ENCODE data around the gene SPNS3.

SPNS3 gene

DNA sequence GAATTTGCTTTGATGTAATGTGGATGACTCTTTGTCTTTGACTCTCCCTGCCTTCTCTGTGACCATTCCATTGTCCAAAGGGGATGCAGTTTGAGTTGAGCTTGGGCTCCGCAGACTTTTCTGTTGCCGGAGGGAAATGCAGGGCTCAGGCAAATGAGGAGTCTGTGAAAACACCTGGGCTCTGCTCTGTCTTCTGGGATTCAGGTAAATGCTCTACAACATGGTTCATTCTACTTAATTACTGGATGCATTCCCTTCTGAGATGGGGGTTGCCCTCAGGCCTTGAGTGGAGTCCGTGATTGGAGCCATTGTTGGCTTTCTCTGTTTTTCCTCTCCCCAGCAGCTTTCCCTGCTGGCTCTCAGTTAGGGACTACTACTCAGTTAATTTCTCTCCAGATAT, 38.5 kb downstream of the SPNS3 start:
- DNase-seq: no peak

DNA sequence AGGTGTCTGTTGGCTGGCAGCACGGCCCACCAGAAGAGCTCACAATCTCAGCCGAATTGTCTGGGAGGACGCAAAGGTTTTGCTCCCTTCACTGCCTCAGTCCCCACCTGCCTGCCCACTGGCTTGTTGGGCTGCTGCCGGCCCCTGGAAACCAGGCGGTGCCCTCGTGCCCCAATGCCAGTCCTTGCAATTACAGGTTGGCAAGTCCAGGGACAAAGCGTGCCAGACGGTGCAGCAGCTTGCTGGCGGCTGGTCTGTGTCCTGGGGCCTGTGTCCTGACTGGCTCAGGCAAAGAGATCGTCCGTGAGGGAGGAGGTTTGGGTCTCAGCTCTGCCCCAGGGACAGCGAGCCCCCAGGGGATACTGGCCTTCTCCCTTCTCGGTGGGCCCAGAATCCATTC, 40.4 kb downstream of the SPNS3 start:
- DNase-seq: no peak

DNA sequence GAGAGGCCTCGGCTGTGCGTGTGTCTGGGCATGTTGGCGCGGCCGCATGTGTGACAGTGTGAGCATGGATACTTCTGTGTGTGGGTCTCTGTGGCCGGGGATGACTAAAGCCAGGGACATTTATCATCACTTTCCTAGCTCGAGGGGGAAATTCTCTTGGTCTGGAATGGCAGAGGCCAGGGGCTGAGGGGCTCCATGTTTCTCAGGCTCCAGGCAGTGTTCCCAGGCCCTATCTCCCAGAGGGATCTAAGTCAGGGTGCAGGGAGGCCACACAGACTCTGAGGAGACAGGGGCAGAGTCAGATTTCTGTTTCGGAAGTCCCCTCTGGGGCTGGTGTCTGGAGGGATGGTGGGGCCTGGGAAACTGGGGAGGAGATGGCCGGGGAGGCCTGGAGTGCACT, 41.3 kb downstream of the SPNS3 start:
- DNase-seq: no peak

DNA sequence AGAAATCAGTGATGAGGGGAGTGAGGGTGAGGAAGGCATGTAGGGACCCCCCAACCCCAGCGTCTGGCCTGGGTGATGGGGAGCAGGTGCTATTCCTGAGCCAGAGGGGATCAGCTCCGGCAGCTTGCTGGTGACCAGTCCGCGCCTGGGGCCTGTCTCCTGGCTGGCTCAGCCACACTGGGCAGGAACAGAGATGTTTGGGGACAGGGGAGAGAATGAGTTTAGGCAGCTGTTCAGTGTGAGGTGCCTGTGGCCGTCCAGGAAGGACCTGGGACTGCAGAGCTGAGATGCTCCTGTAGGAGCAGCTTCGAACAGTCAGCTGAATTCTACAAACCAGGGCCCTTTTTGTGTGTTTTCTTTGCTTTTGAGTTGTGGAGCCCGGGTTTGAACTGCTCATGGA, 41.7 kb downstream of the SPNS3 start:
- no peak for DNase-seq

DNA sequence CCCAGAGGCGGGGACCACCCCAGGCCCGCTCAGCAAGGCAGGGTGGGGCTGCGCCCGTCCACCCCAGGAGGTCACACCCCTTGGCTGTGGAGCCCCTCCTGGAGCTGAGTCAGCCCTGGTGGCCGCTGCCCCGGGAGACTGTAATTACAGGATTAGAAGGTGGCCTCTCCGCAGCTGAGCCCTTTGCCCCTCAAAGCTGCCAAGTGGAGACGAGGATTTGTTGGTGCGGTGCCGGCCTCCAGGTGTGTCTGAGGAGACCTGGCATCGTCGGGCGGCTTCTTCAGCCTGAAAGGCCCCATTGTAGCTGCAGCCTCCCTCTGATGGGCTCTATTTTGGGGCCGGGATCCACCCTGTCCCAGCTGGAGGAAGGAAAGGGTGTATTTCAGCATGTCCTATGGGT, 42.3 kb downstream of the SPNS3 start:
- no peak for DNase-seq

DNA sequence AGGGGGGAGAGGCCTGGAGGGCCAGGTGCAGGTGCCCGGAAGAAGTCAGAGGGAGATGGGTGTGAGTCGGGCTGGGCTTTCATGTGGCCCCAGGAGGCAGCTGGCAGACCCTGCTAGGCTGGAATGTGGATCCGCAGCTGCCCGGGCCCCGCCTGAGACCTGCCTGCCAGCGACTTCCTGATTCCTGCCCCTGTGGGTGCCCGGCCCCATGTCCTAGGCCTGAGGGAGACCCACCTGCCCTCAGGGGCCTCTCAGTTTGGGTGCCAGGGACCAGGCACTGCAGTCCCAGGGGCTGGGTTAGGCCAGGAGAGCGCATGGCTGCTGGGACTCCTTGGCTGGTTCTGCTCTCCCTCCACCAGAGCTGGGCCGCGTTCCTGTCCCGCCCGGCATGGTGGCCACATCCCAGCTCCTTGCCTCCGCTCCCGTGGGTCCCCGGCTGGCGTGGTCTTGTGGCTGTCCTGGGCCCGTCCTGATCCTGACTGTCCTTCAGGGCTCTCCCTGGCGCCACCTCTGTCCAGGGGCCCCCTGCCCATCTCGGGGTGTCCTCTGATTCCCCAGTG, 42.9 kb downstream of the SPNS3 start:
- DNase-seq: no peak

DNA sequence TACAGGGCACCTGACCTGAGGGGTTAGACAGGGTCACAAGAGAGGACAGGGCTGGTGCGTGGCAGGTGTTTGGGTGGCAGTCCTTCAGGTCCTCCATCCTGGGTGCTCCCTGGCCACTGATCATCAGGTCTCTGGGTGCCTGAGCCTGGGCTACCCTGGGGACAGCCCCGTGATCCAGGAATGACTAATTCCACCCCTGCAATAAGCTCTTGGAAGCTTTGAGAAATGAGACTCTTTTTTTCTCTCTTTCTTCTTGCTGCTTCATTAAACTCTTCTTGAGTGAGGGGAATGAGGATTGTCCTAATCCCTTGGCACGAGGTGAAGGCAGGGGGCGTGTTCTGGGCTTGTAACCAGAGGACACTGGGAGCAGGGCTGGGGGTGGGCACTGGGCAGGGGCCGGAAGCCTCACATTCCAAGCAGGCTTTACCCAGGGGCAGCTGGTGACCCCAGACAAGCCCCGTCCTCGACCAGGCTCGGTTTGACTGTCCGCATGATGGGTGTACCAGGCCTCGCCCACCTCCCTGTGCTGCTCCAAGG, 43.6 kb downstream of the SPNS3 start:
- DNase-seq: no peak

DNA sequence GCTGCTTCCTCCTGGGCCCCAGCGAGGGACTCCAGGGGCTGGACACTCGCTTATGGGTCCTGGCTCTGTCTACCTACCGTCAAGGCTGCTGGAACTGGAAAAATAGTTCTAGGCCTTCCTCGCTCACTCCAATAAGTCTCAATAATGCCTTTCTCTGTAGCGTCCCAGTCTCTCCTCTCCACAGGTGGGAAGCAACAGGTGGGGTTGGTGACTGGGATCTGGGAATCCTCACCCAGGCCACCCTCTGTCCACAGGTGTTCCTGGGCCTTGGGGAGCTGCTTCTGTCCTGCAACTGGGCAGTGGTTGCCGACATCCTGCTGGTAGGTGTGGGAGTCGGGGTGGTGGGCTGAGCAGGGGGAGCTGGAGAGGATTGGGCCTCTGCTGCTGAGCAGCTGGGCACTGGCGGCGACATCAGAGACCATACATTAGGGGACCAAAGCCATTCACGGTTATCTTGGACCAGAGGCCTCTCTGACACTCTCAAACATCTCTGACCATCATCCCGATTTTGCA, 44.6 kb downstream of the SPNS3 start:
- no peak for DNase-seq

DNA sequence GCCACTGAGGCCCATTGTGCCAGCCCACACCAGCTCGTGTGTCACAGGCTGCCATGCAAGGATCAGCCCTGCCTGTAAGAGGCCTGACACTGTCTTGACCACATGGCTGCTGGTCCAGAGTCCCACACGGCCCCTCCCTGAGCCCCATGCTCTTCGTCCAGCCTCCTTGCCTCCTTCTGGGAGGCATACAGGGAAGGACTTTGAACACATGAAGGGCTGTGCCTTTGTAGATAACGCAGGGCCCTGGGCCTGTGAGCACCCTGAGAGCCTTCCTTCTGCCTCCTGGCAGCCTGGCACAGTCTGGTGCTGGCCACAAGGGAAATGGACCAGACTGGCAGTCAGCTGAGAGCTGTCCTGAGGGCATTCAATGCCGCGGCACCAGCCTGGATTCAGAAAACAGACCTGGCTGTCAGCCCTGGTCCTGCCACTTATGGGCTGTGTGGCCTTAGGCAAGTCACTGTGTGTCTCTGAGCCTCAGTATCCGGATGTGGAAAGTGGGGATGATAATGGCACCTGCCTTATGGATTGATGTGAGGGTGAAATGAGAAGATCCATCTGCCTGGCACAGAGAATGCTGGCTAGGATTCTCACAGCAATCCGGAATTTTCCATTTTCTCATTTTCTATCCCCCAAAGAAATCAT, 45.7 kb downstream of the SPNS3 start:
- DNase-seq: no peak

DNA sequence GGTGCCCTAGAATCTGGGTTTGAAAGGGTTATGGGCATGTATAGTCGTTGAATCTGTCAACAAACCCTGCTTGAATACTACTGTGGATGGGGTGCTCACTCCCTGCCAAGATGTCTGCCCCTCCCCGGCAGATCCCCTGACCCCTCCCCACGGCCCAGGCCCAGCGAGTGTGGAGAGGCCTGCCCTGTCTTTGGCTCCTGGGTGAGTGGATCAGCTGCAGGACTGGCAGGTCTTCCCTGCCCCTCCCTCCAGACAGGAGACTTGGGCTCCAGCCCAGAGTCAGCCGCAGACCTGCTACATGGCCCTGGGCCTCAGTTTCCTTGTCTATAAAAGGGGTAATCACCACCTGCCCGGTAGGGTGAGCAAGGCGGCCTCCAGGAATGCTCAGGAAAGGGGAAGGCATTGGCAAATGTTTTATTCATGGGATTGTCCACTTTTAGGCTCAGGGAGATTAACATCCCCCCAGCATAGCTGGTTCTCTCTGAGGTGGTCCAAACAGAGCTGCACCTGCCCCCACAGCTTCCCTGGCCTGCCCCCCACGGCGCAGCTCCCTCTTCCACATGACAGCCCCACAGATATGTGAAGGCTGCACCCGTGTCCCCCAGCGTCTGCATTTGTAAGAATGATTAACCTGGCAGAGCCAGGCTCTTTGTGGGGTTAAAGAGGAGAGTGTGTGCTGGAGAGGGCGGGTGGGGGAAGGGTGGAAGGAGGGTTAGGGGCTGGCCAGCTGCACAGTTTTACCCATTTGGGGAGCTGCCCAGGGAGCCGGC, 46.4 kb downstream of the SPNS3 start:
- DNase-seq: no peak

DNA sequence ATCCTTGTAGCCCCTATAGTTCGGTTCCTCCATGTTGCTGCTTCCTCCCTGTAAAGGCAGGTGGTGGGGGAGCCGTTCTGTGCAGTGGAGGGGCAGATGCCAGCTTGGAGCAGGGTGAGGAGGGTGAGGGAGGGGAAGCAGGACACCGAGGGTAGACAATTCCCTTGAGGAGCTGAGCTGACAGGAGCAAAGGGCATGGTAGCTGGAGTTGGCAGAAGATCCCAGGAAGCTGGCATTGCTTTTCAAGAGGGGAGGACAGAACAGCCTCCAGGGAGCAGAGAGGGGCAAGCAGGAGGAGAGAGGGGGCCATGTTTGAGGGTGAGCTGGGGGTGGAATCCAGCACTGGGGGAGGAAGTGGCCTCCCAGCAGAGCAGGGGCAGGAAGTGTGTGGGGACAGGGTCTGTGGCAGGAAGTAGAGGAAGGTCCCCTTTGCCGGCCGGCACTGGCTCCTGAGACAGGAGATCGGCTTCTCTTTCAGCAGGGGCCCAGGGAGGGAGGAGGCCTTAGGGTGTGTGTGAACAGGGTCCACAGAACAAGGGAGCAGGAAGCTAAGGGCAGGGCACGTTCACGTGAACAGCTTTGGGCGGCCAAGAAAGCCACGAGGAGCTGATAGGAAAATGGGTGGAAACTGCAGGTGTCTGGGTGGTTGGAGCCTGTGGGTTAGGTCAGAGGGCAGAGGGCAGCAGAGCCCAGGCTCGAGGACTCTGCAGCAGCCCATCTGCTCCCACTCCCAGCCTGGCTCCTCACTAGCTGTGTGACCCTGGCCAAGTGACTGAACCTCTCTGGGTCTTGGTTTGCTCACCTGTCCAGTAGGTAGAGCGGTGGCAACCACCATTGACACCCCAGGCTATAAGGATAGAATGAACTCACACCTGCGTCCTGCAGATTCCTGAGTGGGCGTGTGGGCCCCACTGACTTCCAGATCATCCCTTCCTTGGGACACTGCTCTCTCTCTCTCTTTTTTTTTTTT, 47.5 kb downstream of the SPNS3 start:
- DNase-seq: no peak

DNA sequence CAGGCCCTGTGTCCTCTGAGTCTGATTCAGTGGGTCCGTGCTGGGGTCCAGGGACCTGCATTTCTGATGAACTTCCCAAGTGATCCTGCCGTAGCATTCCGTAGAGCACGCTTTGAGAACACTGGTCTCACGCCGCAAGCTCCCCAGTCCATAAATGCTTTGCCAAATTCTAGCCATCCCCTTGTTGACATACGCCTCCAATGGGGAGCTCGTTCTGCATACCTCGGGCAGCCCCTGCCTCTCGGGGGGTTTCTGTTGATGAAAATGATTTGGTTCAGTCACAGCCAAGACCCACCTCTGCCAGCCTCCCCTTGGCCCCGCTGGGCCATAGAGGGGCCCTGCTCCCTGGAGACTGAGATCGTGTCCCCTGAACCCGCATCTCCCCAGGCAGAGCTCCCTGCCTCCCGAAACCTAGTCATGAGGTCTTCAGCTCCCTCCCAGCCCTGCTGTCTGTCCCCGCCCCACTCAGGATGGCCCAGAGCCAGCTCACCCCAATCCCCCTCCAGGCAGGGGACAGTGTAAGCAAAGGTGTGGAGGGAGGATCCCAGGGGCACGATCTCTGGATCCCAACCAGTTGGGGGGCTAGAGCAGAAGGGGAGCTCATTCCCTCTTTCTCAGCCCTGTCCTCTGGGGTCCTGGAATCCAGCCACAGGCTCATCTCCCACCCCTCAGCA, 48.7 kb downstream of the SPNS3 start:
- DNase-seq: no peak

DNA sequence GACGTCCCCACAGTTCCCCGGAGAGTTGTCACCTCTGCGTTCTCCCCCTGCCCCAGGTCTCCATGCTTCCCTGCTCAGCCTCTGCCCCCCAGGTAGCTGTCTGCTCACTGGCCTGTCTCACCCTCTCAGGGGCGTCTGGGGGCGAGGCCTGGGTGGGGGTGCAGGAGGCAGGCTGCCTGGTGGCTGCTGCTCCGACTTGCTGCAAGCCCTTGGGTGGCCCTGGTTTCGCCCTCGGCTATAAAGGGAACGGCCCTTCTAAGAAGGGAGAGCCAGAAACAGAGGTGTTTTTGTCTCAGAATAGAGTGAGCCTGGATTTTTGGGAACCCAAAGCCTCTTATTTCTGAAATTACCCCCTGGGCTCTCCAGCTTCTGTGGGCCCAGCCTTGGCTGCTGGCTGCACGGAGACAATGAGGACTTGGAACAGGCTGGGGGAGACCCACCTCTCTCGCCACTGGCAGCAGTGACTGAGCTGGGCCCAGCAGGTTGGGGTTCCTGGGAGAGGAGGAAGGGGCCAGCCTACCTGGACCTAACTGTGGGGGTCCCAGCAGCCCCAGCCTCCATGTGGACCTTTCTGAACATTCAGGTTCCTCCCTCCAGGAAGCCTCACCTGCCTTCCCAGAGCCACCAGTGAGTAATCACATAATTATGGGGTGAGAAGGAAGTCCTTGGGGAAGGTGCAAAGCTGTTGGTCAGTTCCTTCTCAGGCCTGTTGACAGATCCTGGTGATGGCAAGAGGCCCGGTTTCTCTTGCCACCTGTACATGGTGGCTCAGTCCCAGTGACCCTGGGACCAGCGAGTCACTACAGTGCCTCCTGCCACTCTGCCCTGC, 49.5 kb downstream of the SPNS3 start:
- no peak for DNase-seq

DNA sequence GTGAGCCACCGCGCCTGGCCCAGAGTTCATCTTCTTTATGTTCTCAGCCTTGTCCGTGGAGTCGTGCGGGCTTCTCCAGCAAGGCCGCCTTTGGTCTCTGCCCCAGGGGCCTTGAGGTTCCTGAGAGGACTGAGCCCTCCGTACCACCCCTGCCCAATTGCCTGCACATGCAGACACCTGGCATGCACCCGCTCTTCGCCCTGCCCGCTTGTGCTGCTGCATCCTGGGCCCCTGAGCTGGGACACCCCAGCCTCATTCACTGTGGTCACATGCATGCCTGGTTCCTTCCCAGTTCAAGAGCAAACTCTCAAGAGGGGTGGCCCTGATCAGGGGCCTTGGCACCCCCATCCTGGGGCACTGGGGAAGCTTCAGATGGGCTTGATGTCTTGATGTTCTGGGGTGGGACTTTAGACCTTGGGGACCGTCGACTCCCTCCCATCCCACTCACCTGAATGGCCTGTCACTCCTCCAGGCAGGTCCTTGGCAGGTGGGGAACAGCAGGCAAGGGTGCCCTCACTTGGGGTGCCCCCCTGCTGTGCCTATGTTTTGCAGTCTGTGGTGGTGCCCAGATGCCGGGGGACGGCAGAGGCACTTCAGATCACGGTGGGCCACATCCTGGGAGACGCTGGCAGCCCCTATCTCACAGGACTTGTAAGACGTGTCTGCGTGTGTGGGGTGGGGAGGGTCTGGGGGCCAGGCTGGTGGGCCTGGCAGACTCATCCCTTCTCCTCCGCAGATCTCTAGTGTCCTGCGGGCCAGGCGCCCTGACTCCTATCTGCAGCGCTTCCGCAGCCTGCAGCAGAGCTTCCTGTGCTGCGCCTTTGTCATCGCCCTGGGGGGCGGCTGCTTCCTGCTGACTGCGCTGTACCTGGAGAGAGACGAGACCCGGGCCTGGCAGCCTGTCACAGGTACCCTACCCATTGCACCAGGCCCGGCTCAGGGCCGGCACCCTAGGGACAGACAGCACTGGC, 52.2 kb downstream of the SPNS3 start:
- no peak for DNase-seq

DNA sequence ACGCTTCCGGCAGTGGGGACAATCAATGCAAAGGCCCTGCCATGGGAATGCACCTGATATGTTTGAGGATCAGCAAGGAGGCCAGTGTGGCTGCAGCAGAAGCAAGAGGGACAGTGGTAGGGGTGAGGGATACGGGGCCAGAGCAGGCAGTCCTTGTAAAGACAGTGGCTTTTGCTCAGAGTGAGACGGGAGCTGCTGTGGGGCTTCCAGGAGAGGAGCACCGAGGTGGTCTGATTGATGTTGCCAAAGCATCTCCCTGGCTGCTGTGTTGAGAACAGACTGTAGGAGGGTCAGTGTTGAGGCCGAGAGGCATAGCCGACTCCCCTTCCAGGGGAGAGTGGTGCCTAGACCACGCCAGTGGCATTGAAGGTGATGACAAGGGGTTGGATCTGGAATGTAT, 53.6 kb downstream of the SPNS3 start:
- DNase-seq: no peak

DNA sequence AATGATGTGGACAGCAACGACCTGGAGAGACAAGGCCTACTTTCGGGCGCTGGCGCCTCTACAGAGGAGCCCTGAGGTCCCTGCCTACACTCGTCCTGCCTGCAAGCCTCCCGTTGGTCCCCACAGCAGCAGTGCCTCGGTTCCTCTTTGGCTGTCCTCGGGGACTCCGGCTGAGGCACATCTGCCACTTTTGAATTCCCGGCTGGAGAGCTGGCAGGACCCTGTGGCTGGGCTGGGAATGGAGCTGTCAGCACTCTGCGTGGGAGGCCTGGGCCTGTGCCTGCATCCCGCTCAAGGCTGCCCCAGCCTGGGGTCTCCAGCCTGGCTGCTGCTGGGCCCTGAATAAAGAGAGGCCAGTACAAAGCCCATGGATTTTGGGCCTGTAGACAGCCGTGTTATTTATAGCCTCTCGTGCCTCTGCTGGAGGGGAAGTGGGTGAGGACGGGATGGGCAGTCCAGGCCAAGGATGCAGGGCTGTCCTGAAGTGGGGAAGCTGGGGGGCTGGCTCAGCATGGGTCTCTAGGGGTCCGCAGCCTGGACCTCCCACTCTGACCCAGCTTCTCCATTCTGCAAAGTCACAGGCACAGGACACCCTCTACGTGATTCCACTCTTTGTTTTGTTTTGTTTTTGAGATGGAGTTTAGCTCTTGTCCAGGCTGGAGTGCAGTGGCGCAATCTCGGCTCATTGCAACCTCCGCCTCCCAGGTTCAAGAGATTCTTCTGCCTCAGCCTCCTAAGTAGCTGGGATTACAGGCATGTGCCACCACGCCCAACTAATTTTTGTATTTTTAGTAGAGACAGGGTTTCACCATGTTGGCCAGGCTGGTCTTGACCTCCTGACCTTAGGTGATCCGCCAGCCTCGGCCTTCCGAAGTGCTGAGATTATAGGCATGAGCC, 54.3 kb downstream of the SPNS3 start:
- DNase-seq: no peak

DNA sequence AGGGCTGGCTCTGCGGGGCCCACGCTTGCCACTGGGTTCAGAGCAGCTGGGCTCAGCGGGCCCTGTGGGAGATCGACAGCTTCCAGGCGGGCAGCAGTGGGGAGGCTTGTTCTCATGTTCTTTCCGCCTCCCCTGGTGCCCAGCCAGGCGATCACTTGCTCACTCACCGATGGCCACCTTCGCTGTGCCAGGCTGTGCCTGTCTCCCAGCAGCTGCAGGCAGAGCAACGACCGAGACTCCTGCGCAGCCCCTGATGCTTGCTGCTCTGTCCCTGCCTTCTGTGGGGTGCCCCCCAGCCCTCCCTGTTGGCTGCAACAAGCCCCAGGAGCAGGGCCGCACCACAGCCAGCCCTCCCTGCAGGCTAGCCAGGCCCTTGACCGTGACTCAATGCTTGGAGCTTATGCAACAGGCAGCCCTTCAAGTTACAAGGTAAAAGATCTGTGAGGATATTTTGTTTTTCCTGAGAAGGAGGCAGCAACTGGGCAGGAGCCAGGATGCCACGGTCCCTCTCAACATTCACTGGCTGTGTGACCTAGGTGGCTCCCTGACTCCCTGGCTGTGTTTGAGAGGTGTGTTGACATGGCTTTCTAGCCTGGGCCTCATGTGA, 55.4 kb downstream of the SPNS3 start:
- DNase-seq: no peak

DNA sequence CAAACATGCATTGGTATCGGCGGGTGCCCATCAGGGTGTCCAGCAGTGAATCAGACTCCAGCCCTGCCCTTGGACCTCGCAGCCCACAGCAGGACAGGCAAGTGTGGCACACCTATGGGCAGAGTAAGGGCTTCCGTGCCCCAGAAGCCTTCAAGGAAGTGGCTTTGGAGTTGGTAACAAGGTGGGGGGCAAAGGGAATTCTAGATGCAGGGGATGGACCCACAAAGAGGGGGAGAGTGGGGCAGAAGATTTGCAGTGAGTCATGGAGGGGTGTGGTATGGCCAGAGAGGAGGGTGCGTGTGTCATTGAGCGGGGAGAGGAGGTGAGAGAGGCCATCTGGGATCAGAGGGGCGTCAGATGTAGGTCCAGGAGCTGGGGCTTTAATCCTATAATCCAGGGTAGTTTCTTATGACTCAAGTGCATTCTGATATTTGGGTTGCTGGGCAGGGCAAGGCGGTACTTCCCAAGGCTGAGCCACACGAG, 56.4 kb downstream of the SPNS3 start:
- no peak for DNase-seq

Measured in DMS79 treated with DMSO at 0.1 percent for 48 hours (cell line).